GM18499 (cell line): ENCODE measurements around the gene SPAG6.
"Not testable (repeated sequence)": the region's sequence is repeated elsewhere in the genome, so short reads cannot be mapped to it uniquely, and the experiment has no call there.

Experiments
- ATAC-seq: cut with Tn5 transposase; IDR thresholded peaks from one replicate; pipeline ENCODE4 v1.9.1; 2021; ENCODE audit warnings: moderate number of reproducible peaks; ENCODE audit not compliant: insufficient read depth, unreplicated experiment

The SPAG6 gene

GRCh38 chr10:22340329-22341189, 4.7 kb upstream of the SPAG6 start:
- no peak for ATAC-seq

GRCh38 chr10:22341190-22341925, 3.9 kb upstream of the SPAG6 start:
- ATAC-seq, result no peak

GRCh38 chr10:22341926-22342196, 3.4 kb upstream of the SPAG6 start:
- no peak for ATAC-seq

DNA sequence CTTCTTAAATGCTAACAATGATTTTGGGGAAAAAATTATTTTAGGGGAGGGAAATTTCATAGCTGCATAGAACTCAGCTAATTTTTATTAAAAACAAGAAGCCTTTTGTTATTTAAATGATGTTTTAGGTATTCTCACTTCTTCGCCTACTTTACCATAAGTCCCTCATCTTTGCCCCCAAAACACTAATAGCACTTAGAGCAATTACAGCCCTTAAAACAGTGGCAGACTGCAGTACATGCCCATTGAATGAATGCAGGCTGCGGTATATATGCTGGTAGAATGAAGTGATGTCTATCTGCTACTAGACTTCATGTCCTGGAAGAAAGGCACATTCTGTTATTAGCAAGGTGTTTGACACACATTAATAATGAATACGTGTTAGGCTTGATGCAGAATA, 2.9 kb upstream of the SPAG6 start:
- no peak for ATAC-seq

DNA sequence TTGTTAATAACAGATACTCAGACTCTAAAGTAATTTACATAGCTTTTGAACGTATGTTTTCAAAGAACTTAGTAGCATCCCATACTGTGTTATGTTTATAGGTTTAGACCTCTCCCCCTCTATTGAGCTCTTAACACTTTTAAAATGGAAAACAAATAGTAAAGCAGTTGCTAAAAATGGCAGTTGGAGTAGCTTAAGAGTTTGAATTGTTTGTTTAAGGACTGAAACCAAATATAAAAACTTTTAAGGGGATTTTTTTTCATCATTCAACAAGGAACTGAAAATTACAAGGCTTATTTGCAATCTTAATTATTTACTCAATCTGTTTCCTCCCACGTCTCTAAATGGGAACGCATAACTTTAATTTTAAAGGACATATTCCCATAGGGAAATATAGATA, 1.6 kb upstream of the SPAG6 start:
- ATAC-seq, result no peak

GRCh38 chr10:22344249-22344648, 1.0 kb upstream of the SPAG6 start:
- ATAC-seq, result no peak

DNA sequence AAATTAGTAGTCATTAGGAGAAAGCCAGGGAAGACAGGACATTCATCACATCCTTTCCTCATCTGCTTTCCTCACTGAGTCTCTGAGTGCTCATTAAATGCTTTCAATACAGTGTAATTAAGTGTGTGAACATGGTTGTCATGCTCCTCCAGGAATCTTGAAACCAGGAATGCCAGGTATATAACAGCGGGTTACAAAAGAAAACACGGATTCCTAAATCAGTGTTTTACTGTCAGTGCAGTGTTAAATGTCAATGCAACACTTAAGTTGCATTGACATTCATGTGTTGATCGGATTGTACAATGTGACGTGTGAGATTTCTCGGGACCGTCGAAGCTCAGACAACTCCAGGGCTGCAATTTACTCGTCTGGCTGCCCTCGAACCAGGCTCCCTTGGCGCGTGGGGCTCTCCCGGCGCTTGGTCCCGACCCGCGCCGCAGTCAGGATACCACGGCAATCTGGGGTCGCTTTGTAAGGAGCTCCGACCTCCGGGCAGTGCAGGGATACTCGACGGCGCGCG, 455 bp upstream of the SPAG6 start:
- no peak for ATAC-seq

DNA sequence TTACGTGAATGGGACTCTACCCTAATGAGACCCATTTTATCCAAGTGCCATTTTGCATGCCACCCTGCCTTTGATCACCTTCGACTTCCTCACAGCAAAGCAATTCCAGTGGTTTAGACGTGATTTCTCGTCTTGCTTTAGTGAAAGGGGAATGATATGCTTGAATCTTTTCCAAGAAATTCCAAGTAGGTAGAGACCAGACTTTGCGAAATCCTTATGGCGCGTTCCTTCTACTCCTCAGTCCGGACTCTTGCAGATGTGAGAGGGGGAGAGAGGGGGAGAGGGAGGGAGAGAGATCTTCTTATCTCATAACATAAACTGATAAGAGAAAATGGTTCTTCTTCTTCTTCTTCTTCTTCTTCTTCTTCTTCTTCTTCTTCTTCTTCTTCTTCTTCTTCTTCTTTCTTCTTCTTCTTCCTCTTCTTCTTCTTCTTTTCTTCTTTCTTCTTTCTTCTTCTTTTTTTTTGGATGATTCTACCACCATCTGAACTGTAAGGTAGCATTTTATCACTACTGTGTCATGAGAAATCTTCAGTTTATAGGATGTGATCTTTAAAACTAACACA, 883 bp downstream of the SPAG6 start:
- no peak for ATAC-seq

- ATAC-seq, result no peak
Measured at GRCh38 chr10:22349755-22350154, 4.5 kb downstream of the SPAG6 start.

GRCh38 chr10:22351131-22351703, 5.9 kb downstream of the SPAG6 start:
- no peak for ATAC-seq

- ATAC-seq, result no peak
Measured at GRCh38 chr10:22356324-22356873, 11.1 kb downstream of the SPAG6 start.

DNA sequence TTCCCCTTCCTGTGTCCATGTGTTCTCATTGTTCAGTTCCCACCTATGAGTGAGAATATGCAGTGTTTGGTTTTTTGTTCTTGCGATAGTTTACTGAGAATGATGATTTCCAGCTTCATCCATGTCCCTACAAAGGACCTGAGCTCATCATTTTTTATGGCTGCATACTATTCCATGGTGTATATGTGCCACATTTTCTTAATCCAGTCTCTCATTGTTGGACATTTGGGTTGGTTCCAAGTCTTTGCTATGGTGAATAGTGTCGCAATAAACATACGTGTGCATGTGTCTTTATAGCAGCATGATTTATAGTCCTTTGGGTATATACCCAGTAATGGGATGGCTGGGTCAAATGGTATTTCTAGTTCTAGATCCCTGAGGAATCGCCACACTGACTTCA, 12.5 kb downstream of the SPAG6 start:
- ATAC-seq, result not testable (repeated sequence)

DNA sequence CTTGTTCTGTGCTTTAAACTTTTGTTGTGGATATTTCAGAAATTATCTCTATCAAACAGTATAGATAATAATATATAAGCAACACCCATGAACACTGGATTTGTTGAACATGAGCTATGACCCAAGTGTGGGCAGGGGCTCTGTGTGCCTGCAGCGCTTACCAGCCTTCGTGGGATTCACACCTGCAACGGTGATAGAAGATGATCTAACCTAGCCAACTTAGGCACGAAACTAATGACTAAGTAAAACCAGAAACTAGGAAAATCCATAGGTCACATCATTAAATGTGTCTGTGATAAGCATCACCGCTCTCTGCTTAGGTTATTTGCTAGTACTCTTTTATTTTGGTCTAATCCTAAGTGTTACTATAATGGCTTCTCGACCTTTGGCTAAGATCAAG, 18.0 kb downstream of the SPAG6 start:
- ATAC-seq, result no peak

DNA sequence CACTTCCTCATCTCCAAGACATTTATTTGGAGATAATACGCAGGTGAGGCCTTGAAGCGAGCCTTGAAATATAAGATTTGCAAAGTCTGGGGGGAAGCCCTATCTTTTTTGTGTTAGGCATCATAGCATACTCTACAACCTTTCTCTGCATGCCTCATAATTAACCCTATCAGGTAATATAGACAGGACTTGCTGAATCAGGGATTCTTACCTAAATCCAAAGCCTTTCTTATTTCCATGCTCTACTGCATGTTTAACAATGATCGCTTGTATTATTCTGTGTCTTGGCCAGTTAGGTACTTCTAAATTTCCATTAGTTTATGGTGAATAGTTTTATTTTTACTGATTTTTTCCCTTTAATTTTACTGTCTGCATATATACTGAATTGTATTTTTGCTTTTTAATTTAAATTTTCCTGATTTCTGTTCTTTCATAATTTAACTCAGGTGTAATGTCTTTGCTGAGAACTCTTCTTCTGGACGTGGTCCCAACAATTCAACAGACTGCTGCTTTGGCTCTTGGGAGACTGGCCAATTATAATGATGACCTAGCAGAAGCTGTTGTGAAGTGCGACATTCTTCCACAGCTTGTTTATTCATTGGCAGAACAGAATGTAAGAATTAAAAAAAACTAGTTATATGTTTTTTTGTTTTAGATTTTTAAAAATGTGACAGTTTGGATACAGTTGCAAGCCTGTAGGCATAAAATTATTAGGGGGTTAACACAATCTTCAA, 19.3 kb downstream of the SPAG6 start:
- no peak for ATAC-seq

- no peak for ATAC-seq
Measured at GRCh38 chr10:22365233-22365632, 19.9 kb downstream of the SPAG6 start.

DNA sequence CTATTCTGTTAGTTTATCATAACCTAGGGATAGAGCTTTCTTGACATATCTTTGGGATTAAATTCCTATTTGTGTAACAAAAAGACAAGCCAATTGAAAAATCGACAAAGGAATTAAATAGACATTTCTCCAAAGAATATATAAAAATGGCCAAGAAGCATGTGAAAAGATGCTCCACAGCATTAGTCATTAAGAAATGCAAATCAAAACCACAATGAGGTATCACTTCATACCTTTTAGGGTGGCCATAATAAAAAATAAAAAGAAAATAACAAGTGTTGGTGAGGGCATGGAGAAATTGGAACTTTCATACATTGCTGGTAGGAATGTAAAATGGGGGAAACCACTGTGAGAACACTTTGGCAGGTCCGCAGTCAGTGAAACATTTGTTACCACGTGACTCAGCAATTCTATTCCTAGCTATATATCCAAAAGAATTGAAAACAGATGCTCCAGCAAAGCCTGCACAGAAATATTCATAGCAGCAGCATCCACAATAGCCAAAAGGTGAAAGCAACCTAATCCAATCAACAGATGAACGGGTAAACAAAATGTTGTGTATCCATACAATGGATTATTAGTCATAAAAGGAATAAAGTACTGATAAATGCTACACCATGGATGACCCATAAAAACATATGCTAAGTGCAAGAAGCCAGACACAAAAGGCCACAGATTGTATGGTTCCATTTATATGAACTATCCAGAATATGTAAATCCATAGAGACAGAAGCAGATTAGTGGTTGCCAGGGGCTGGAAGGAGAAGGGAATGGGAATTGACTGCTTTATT, 20.5 kb downstream of the SPAG6 start:
- ATAC-seq, result no peak

DNA sequence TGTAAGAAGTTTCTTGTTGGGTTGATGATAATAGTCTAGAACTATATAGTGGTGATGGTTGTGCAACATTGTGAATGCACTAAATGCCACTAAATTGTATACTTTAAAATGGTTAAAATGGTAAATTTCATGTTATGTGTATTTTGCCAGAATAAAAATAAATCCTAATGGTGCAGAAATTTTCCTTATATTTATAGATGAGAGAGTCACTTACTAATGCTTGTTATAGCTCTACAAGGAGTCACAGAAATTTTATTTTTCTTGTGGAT, 21.1 kb downstream of the SPAG6 start:
- ATAC-seq, result no peak

DNA sequence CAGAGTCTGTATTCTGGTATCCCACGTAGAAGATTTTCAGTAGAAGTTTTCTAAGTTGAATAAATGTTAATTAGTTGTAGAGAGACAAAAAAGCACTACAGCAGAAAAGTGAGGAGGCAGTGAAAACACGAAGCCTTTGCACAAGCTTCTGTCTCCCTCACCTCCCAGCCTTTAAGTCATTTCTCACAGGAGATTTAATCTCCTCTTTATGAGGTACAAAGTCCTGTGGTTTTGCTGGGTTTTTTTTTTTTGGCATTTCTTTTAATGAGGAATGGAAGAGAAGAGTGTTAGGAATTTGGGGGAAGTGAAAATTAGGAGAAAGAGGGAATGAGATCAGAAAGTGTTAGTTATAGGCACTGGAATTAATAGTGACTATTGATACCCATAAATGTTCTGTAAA, 21.5 kb downstream of the SPAG6 start:
- no peak for ATAC-seq

- ATAC-seq, result no peak
Measured at GRCh38 chr10:22367471-22367870, 22.2 kb downstream of the SPAG6 start.

GRCh38 chr10:22368402-22368801, 23.1 kb downstream of the SPAG6 start:
- no peak for ATAC-seq
